ENCODE measurements around the gene SHISA2.
A peak's percentile ranks its signal among the peaks of the same experiment; 100 is the strongest.

SHISA2 gene

GRCh38 chr13:26017196-26017921 lies 34.5 kb downstream of the SHISA2 start:
- DNase-seq, result no peak

GRCh38 chr13:26016189-26016588 lies 35.6 kb downstream of the SHISA2 start:
- no peak for DNase-seq

GRCh38 chr13:26015271-26016125 lies 36.3 kb downstream of the SHISA2 start:
- no peak for DNase-seq

GRCh38 chr13:26012995-26013394 lies 38.8 kb downstream of the SHISA2 start:
- no peak for DNase-seq

GRCh38 chr13:26011996-26012821 lies 39.6 kb downstream of the SHISA2 start:
- peak in 3 of 4 experiments; percentile 4 to 40 (median 4) for DNase-seq

GRCh38 chr13:26011208-26011573 lies 40.6 kb downstream of the SHISA2 start:
- DNase-seq, result no peak

- no peak for DNase-seq
Measured at GRCh38 chr13:26010487-26011207, 41.2 kb downstream of the SHISA2 start.

GRCh38 chr13:26007261-26008125 lies 44.3 kb downstream of the SHISA2 start:
- no peak for DNase-seq

Data from activated CD4-positive, CD25-positive, alpha-beta regulatory T cell (primary cell).